GM12878 (cell line): ENCODE measurements around the gene PRKCE. TPM values are rescaled to one million over a fixed set of nuclear protein-coding genes. Genes with fewer than 3 reads are reported as not detected.

ENCODE experiments used
- BACH1 ChIP-seq: fragments of 450-650 bp; IDR thresholded peaks from 2 replicates; pipeline ENCODE4 v1.6.1; 2017; ENCODE audit warnings: mild to moderate bottlenecking, borderline replicate concordance
- BCL11A ChIP-seq: IDR thresholded peaks from 2 replicates; pipeline ENCODE4 v1.6.1; 2011; ENCODE audit warnings: low read depth, low read length
- CBFB ChIP-seq: IDR thresholded peaks from 2 replicates; pipeline ENCODE4 v1.6.1; 2016; ENCODE audit warnings: antibody characterized with exemption, low read depth
- CBX3 ChIP-seq: fragments of 200-600 bp; sonication (generic); IDR thresholded peaks from 2 replicates; pipeline ENCODE4 v1.6.1; 2016; ENCODE audit warnings: low read depth, borderline replicate concordance
- CEBPZ ChIP-seq: fragments of 150-350 bp; IDR thresholded peaks from 2 replicates; pipeline ENCODE4 v1.6.1; 2016; ENCODE audit warnings: low read depth, low read length
- HDAC2 ChIP-seq: fragments of 200-600 bp; sonication (generic); IDR thresholded peaks from 2 replicates; pipeline ENCODE4 v1.6.1; 2017
- IRF3 ChIP-seq: fragments of 450-650 bp; IDR thresholded peaks from 2 replicates; pipeline ENCODE4 v1.6.1; 2014; ENCODE audit warnings: mild to moderate bottlenecking
- KLF5 ChIP-seq: fragments of 450-650 bp; IDR thresholded peaks from 2 replicates; pipeline ENCODE4 v1.6.1; 2014; ENCODE audit warnings: mild to moderate bottlenecking; ENCODE audit not compliant: partially characterized antibody
- MAX ChIP-seq: IDR thresholded peaks from 2 replicates; pipeline ENCODE4 v1.6.1; 2012; ENCODE audit warnings: low read depth, low read length, improper control_type of control experiment
- MEF2B ChIP-seq: fragments of 450-650 bp; IDR thresholded peaks from 2 replicates; pipeline ENCODE4 v1.6.1; 2018; ENCODE audit warnings: mild to moderate bottlenecking, moderate library complexity; ENCODE audit not compliant: partially characterized antibody, poor library complexity, severe bottlenecking
- MYC ChIP-seq: IDR thresholded peaks from 2 replicates; pipeline ENCODE4 v1.6.1; 2011; ENCODE audit warnings: mild to moderate bottlenecking, low read length, moderate library complexity, inconsistent platforms; ENCODE audit not compliant: insufficient read depth, insufficient replicate concordance, insufficient read length, severe bottlenecking
- NFYB ChIP-seq: IDR thresholded peaks from 2 replicates; pipeline ENCODE4 v1.6.1; 2011; ENCODE audit warnings: low read depth, mild to moderate bottlenecking, low read length, improper control_type of control experiment, moderate library complexity; ENCODE audit not compliant: insufficient read depth
- NRF1 ChIP-seq: conservative IDR thresholded peaks from 2 replicates; pipeline ENCODE4 v1.6.1; 2011; ENCODE audit warnings: mild to moderate bottlenecking, low read depth, low read length, improper control_type of control experiment
- POU2F2 ChIP-seq: IDR thresholded peaks from 3 replicates; pipeline ENCODE4 v1.6.1; 2011; ENCODE audit warnings: low read depth, mild to moderate bottlenecking, low read length, borderline replicate concordance
- TARDBP ChIP-seq: IDR thresholded peaks from 2 replicates; pipeline ENCODE4 v1.6.1; 2016; ENCODE audit warnings: borderline replicate concordance
- WRNIP1 ChIP-seq: IDR thresholded peaks from 2 replicates; pipeline ENCODE4 v1.6.1; 2011; ENCODE audit warnings: low read depth, low read length, improper control_type of control experiment, borderline replicate concordance
- ZBTB33 ChIP-seq: fragments of 450-650 bp; IDR thresholded peaks from 2 replicates; pipeline ENCODE4 v1.6.1; 2017; ENCODE audit warnings: mild to moderate bottlenecking
- ZNF207 ChIP-seq: fragments of 450-650 bp; IDR thresholded peaks from 2 replicates; pipeline ENCODE4 v1.6.1; 2014; ENCODE audit warnings: antibody characterized with exemption, mild to moderate bottlenecking, borderline replicate concordance
- ZNF592 ChIP-seq: fragments of 450-650 bp; IDR thresholded peaks from 2 replicates; pipeline ENCODE4 v1.6.1; 2017; ENCODE audit warnings: mild to moderate bottlenecking, moderate library complexity
- polyA plus RNA-seq, 11 experiments: library from polyadenylated mRNA; depleted of rRNA in 4 of 11; unstranded in 6 of 11; stranded (reverse) in 5 of 11; fragments of >200 nt; fragmentation: Nextera tagmentation in 4 of 11; fragmentation: Illumina TruSeq in 1 of 11; extraction: Ambion mirVana in 4 of 11; extraction: Trizol in 1 of 11; gene quantifications; 1 replicate in 1 of 11; 2 replicates in 10 of 11; pipeline versions ENCODE4 v1.2.1 to v1.2.3, GENCODE V29; 2011 to 2016; ENCODE audit warnings: inconsistent platforms in 2 of 11, missing spikeins in 2 of 11, low read depth in 1 of 11
- total RNA-seq, 4 experiments: library from RNA; depleted of rRNA in 3 of 4; stranded (reverse); fragments of >200 nt in 3 of 4; fragmentation: Illumina TruSeq in 1 of 4; extraction: Trizol in 1 of 4; gene quantifications; 2 replicates each; pipeline versions ENCODE4 v1.2.1 to v1.2.3, GENCODE V29; 2013 to 2021

Gene PRKCE
- total and polyA plus RNA-seq, 10 of the 15 experiments (the other 5 are each of a cell fraction or from before 2014, with no cell fraction given) = 2.6 to 28.2 (median 11.3) TPM

- TF ChIP-seq CEBPZ (no peak), MAX (peak; percentile 69; the same call in 1 of the 2 replicates), CBX3 (no peak), TARDBP (no peak), KLF5 (no peak), ZBTB33 (no peak), BACH1 (no peak), NRF1 (no peak), ZNF207 (no peak), MYC (no peak), ZNF592 (peak; percentile 85; the same call in 1 of the 2 replicates), POU2F2 (no peak), HDAC2 (no peak), CBFB (no peak), IRF3 (no peak), BCL11A (peak; percentile 39; the same call in 1 of the 2 replicates), NFYB (no peak), WRNIP1 (no peak), MEF2B (peak; percentile 86)
These were observed 189.0 kb downstream of the PRKCE start (continued) for GRCh38 chr2:45840481-45840880.
